ENCODE measurements around the gene TCEAL4. TPM values are rescaled to one million over a fixed set of nuclear protein-coding genes. Genes with fewer than 3 reads are reported as not detected.

Gene TCEAL4
- 10 to 100 TPM; 75.3 to 78.0 TPM for total RNA-seq

GRCh38 chrX:103585411-103586313, at the start of gene TCEAL4:
TSS of gene TCEAL4 (plus strand) at chrX:103585515. CDS start at chrX:103586676, 1,161 bp downstream.
- DNase-seq (ENCODE audit: low spot score), result no peak
- H3K9me3 ChIP-seq, result peaks cover 0 to 15% of the 10 kb centered on the region in 2 donors

GRCh38 chrX:103536071-103536470, 49.2 kb upstream of the TCEAL4 start:
- TF ChIP-seq CTCF (IDR thresholded peaks at IDR 0.05), result no peak
- Histone ChIP-seq H3K9me3 (no peaks in the 10 kb centered on the region), H3K4me3 (no peak overlapping the region), H3K36me3 (no peaks in the 10 kb centered on the region), H3K4me1 (no peaks in the 10 kb centered on the region), H3K27ac (peak overlapping the region in 1 of 2 donors; percentile 15), H3K27me3 (no peaks in the 10 kb centered on the region)
- no peak for DNase-seq (ENCODE audit: low spot score)

More at GRCh38 chrX:103585411-103586313, at the start of gene TCEAL4:
- H3K4me3 ChIP-seq, result peak within 1 kb of the TSS; percentile 53 to 60
- no peak for TF ChIP-seq CTCF (IDR thresholded peaks at IDR 0.05)
- H3K27me3 ChIP-seq, result no peaks in the 10 kb centered on the region
- H3K4me1 ChIP-seq, result no peaks in the 10 kb centered on the region
- H3K27ac ChIP-seq, result peak within 1 kb of the TSS; percentile 90
- no peaks in the 10 kb centered on the region for H3K36me3 ChIP-seq

- Histone ChIP-seq H3K4me1 (no peaks in the 10 kb centered on the region), H3K27me3 (no peaks in the 10 kb centered on the region), H3K27ac (no peak overlapping the region), H3K4me3 (no peak overlapping the region), H3K9me3 (no peaks in the 10 kb centered on the region), H3K36me3 (no peaks in the 10 kb centered on the region)
- no peak for TF ChIP-seq CTCF (IDR thresholded peaks at IDR 0.05)
- no peak for DNase-seq (ENCODE audit: low spot score)
Observed at GRCh38 chrX:103536732-103537131, 48.6 kb upstream of the TCEAL4 start.

- H3K4me1 ChIP-seq, result no peaks in the 10 kb centered on the region
- H3K9me3 ChIP-seq, result no peaks in the 10 kb centered on the region
- H3K27ac ChIP-seq, result peak overlapping the region in 1 of 2 donors; percentile 16
- TF ChIP-seq CTCF (IDR thresholded peaks at IDR 0.05), result no peak
- H3K4me3 ChIP-seq, result no peak overlapping the region
- DNase-seq (ENCODE audit: low spot score), result no peak
- H3K36me3 ChIP-seq, result no peaks in the 10 kb centered on the region
- H3K27me3 ChIP-seq, result no peaks in the 10 kb centered on the region
Observed at GRCh38 chrX:103537871-103538387, 47.4 kb upstream of the TCEAL4 start.

- DNase-seq (ENCODE audit: low spot score), result no peak
- no peaks in the 10 kb centered on the region for H3K4me1 ChIP-seq
Observed at GRCh38 chrX:103538728-103539127, 46.6 kb upstream of the TCEAL4 start.

More at GRCh38 chrX:103538728-103539127, 46.6 kb upstream of the TCEAL4 start:
- no peaks in the 10 kb centered on the region for H3K9me3 ChIP-seq
- peak overlapping the region in 1 of 2 donors; percentile 16 for H3K27ac ChIP-seq
- no peaks in the 10 kb centered on the region for H3K27me3 ChIP-seq
- no peak overlapping the region for H3K4me3 ChIP-seq
- H3K36me3 ChIP-seq, result no peaks in the 10 kb centered on the region
- no peak for TF ChIP-seq CTCF (IDR thresholded peaks at IDR 0.05)

All from right atrium auricular region (tissue), 2 donors.